HCT116 (cell line): ENCODE results near the gene NAP1L1. TPM values are rescaled to one million over a fixed set of nuclear protein-coding genes. Genes with fewer than 3 reads are reported as not detected.

Experiments
- ATAC-seq: fragments of 200-7000 bp; cut with Tn5 transposase; 2 replicates; pipeline ENCODE4 v1.9.1; 2020; ENCODE audit warnings: mild to moderate bottlenecking, moderate library complexity
- BruUV-seq: library from RNA; stranded (reverse); fragments of 400-500 nt; replicated peaks from 2 replicates; lab custom pipeline; 2021; lab: Mats Ljungman, UMichigan
- CTCF ChIA-PET: fragments of 300-600 bp; sonication (Branson Sonifier 250); formaldehyde crosslinking; loops from one replicate; lab custom pipeline; 2021; ENCODE audit warnings: antibody characterized with exemption; lab: Charles Lee
- POLR2A ChIA-PET: fragments of 300-600, 350-600 bp; sonication (Branson Sonifier 250); formaldehyde crosslinking; loops from one replicate; lab custom pipeline; 2021; ENCODE audit warnings: antibody characterized with exemption; lab: Charles Lee
- RAD21 ChIA-PET, 2 experiments: fragments of 300-600 bp; sonication (Branson Sonifier 250); formaldehyde crosslinking; loops; one replicate each; lab custom pipeline; 2023; ENCODE audit warnings: low total read pairs in 2 of 2; ENCODE audit not compliant: uncharacterized antibody in 2 of 2, unreplicated experiment in 2 of 2, low non-redundant PET in 1 of 2; lab: Charles Lee
- DNase-seq: peaks from one replicate; pipeline ENCODE4 v3.0.0-alpha.2; 2010; ENCODE audit warnings: low read depth, low spot score
- H2AFZ ChIP-seq: fragments of 200-600 bp; shearing (Covaris generic), sonication (generic); 2 replicates; pipeline ENCODE4 v1.6.1; 2017; ENCODE audit warnings: low read depth, mixed run types, mixed read lengths, antibody characterized with exemption, low read length; ENCODE audit not compliant: poor library complexity, severe bottlenecking
- H3K27ac ChIP-seq: 2 replicates; pipeline ENCODE4 v1.5.1; 2012; ENCODE audit warnings: low read depth, low read length
- H3K27me3 ChIP-seq: fragments of 200-600 bp; sonication (generic); 2 replicates; pipeline ENCODE4 v1.6.1; 2016; ENCODE audit warnings: mixed run types, low read length, mixed read lengths; ENCODE audit not compliant: insufficient read depth
- H3K36me3 ChIP-seq, 2 experiments: fragments of 200-500 bp in 1 of 2; fragments of 200-600 bp in 1 of 2; sonication (Bioruptor generic) in 1 of 2; sonication (generic) in 1 of 2; 2 replicates each; pipeline versions ENCODE4 v1.5.1 to v1.6.1; 2014 to 2016; ENCODE audit warnings: low read length in 2 of 2, inconsistent platforms in 1 of 2, mixed read lengths in 1 of 2, mixed run types in 1 of 2; ENCODE audit not compliant: insufficient read depth in 2 of 2, control insufficient read depth in 1 of 2
- H3K4me1 ChIP-seq, 2 experiments: fragments of 200-600 bp in 1 of 2; sonication (generic) in 1 of 2; 2 replicates each; pipeline versions ENCODE4 v1.5.1 to v1.6.1; 2012 to 2017; ENCODE audit warnings: low read length in 2 of 2, inconsistent platforms in 1 of 2, mild to moderate bottlenecking in 1 of 2, mixed read lengths in 1 of 2, mixed run types in 1 of 2, moderate library complexity in 1 of 2; ENCODE audit not compliant: insufficient read depth in 2 of 2, control insufficient read depth in 1 of 2
- H3K4me2 ChIP-seq: fragments of 200-600 bp; sonication (generic); 2 replicates; pipeline ENCODE4 v1.6.1; 2017; ENCODE audit warnings: mixed run types, low read length, mixed read lengths
- H3K4me3 ChIP-seq, 2 experiments: fragments of 200-600 bp in 1 of 2; sonication (generic) in 1 of 2; replicated peaks in 1 of 2; 2 replicates each; pipeline ENCODE4 v1.5.1; 2011 to 2016; ENCODE audit warnings: low read length in 2 of 2, control low read depth in 1 of 2, low read depth in 1 of 2, mild to moderate bottlenecking in 1 of 2, mixed read lengths in 1 of 2, mixed run types in 1 of 2
- H3K79me2 ChIP-seq: fragments of 200-600 bp; sonication (generic); 2 replicates; pipeline ENCODE4 v1.6.1; 2017; ENCODE audit warnings: mild to moderate bottlenecking, mixed run types, low read length, moderate library complexity, mixed read lengths; ENCODE audit not compliant: insufficient read depth
- H3K9ac ChIP-seq: fragments of 200-600 bp; sonication (generic); 2 replicates; pipeline ENCODE4 v1.6.1; 2016; ENCODE audit warnings: low read length, mixed read lengths
- H3K9me2 ChIP-seq: fragments of 200-600 bp; sonication (generic), shearing (Covaris generic); 2 replicates; pipeline ENCODE4 v1.6.1; 2017; ENCODE audit warnings: mixed run types, mild to moderate bottlenecking, moderate library complexity; ENCODE audit not compliant: insufficient read depth
- H3K9me3 ChIP-seq, 2 experiments: fragments of 200-500 bp in 1 of 2; fragments of 200-600 bp in 1 of 2; sonication (Bioruptor generic) in 1 of 2; sonication (generic) in 1 of 2; 2 replicates each; pipeline ENCODE4 v1.6.1; 2014 to 2017; ENCODE audit warnings: low read length in 2 of 2, mixed read lengths in 2 of 2, inconsistent platforms in 1 of 2, low read depth in 1 of 2, mild to moderate bottlenecking in 1 of 2, mixed run types in 1 of 2, moderate library complexity in 1 of 2; ENCODE audit not compliant: control insufficient read depth in 1 of 2, insufficient read depth in 1 of 2
- H4K20me1 ChIP-seq: fragments of 200-600 bp; sonication (generic), shearing (Covaris generic); 2 replicates; pipeline ENCODE4 v1.6.1; 2017; ENCODE audit warnings: mixed run types, mild to moderate bottlenecking, moderate library complexity; ENCODE audit not compliant: insufficient read depth
- CBX3 ChIP-seq: IDR thresholded peaks from 2 replicates; pipeline ENCODE4 v1.6.1; 2012; ENCODE audit warnings: low read depth
- CTCF ChIP-seq, 3 experiments: fragments of 200-600 bp in 1 of 3; sonication (generic) in 1 of 3; IDR thresholded peaks in 2 of 3; conservative IDR thresholded peaks in 1 of 3; 2 replicates each; pipeline ENCODE4 v1.5.1; 2012 to 2017; ENCODE audit warnings: low read depth in 2 of 3, low read length in 2 of 3, antibody characterized with exemption in 1 of 3, borderline replicate concordance in 1 of 3, control low read depth in 1 of 3, mild to moderate bottlenecking in 1 of 3, mixed read lengths in 1 of 3, mixed run types in 1 of 3, moderate library complexity in 1 of 3; ENCODE audit not compliant: insufficient read depth in 1 of 3
- EZH2 ChIP-seq: fragments of 200-600 bp; sonication (generic); IDR thresholded peaks from 2 replicates; pipeline ENCODE4 v1.6.1; 2017; ENCODE audit warnings: antibody characterized with exemption, mixed run types
- FOSL1 ChIP-seq: IDR thresholded peaks from 2 replicates; pipeline ENCODE4 v1.6.1; 2012; ENCODE audit warnings: low read depth
- POLR2A ChIP-seq: IDR thresholded peaks from 2 replicates; pipeline ENCODE4 v1.7.0; 2011; ENCODE audit warnings: borderline replicate concordance; ENCODE audit not compliant: insufficient read depth, insufficient read length; ENCODE audit errors: extremely low read depth
- POLR2AphosphoS5 ChIP-seq: IDR thresholded peaks from 2 replicates; pipeline ENCODE4 v1.6.1; 2011; ENCODE audit warnings: mild to moderate bottlenecking, low read depth, low read length, moderate library complexity
- RAD21 ChIP-seq: IDR thresholded peaks from 2 replicates; pipeline ENCODE4 v1.6.1; 2012; ENCODE audit warnings: low read depth, mild to moderate bottlenecking
- REST ChIP-seq: IDR thresholded peaks from 2 replicates; pipeline ENCODE4 v1.6.1; 2012; ENCODE audit warnings: low read depth
- SIN3A ChIP-seq: IDR thresholded peaks from 2 replicates; pipeline ENCODE4 v1.6.1; 2012; ENCODE audit warnings: low read depth
- SRF ChIP-seq: IDR thresholded peaks from 2 replicates; pipeline ENCODE4 v1.6.1; 2012; ENCODE audit warnings: low read depth
- ZBTB33 ChIP-seq: IDR thresholded peaks from 2 replicates; pipeline ENCODE4 v1.6.1; 2011; ENCODE audit warnings: mild to moderate bottlenecking, low read length, moderate library complexity; ENCODE audit not compliant: insufficient replicate concordance; ENCODE audit errors: extremely low read depth
- ZNF274 ChIP-seq: fragments of 200-500 bp; sonication (Bioruptor generic); IDR thresholded peaks from 2 replicates; pipeline ENCODE4 v1.6.1; 2014; ENCODE audit warnings: mild to moderate bottlenecking, low read depth, low read length, inconsistent platforms
- intact Hi-C: fragments of 100-400 bp; cut with micrococcal nuclease; formaldehyde crosslinking; loops from 2 replicates; pipeline ENCODE4 v1.10.0; 2022
- total RNA-seq: library from RNA; stranded (reverse); gene quantifications from one replicate; pipeline ENCODE4 v1.2.1, GENCODE V29; 2021; ENCODE audit not compliant: unreplicated experiment

NAP1L1 gene
- total RNA-seq, 1 experiment from 2014 or later: 531 TPM

- peaks cover 0 to 4% of the 10 kb centered on the region in 2 experiments; a peak in 1 of 4 replicates for H3K4me1 ChIP-seq
- no peaks in the 10 kb centered on the region for H3K9me3 ChIP-seq
- H3K4me2 ChIP-seq: no peak overlapping the region
- no peak for TF ChIP-seq CBX3
- no peak for TF ChIP-seq EZH2
- CTCF ChIA-PET: no interaction called here
- RAD21 ChIA-PET: no interaction called here
- H3K36me3 ChIP-seq: no peaks in the 10 kb centered on the region
- no peaks in the 10 kb centered on the region for H3K9me2 ChIP-seq
- POLR2A ChIA-PET: no interaction called here
- H4K20me1 ChIP-seq: no peaks in the 10 kb centered on the region
- BruUV-seq: no TSS peak
- no peaks in the 10 kb centered on the region for H3K79me2 ChIP-seq
- no peak for ATAC-seq
- H3K27me3 ChIP-seq: no peaks in the 10 kb centered on the region
- H2AFZ ChIP-seq: no peak overlapping the region
- H3K9ac ChIP-seq: no peak overlapping the region
- intact Hi-C loops: no loop called here
- no peak overlapping the region for H3K4me3 ChIP-seq
- H3K27ac ChIP-seq: no peak overlapping the region
- DNase-seq: no peak
These were observed 17.4 kb upstream of the NAP1L1 start for GRCh38 chr12:76101739-76102385.

GRCh38 chr12:76096079-76096646 lies 11.7 kb upstream of the NAP1L1 start:
- no peaks in the 10 kb centered on the region for H4K20me1 ChIP-seq
- H3K9ac ChIP-seq: no peak overlapping the region
- intact Hi-C loops: no loop called here
- H3K79me2 ChIP-seq: no peaks in the 10 kb centered on the region
- ATAC-seq: no peak
- no peak for DNase-seq
- H3K27ac ChIP-seq: no peak overlapping the region
- ChIA-PET POLR2A (no interaction called here), CTCF (no interaction called here), RAD21 (no interaction called here)
- H3K36me3 ChIP-seq: no peaks in the 10 kb centered on the region
- no peak overlapping the region for H2AFZ ChIP-seq
- H3K4me3 ChIP-seq: no peak overlapping the region
- H3K9me3 ChIP-seq: no peaks in the 10 kb centered on the region
- H3K4me1 ChIP-seq: no peaks in the 10 kb centered on the region
- H3K9me2 ChIP-seq: no peaks in the 10 kb centered on the region
- H3K27me3 ChIP-seq: no peaks in the 10 kb centered on the region
- no peak overlapping the region for H3K4me2 ChIP-seq
- no TSS peak for BruUV-seq
- TF ChIP-seq SRF: no peak
- TF ChIP-seq ZNF274: no peak
- no peak for TF ChIP-seq POLR2AphosphoS5
- no peak for TF ChIP-seq REST
- no peak for TF ChIP-seq FOSL1
- no peak for TF ChIP-seq CTCF (IDR thresholded peaks at IDR 0.05 in 2 of 3, conservative IDR thresholded peaks at IDR 0.05 in 1 of 3; ENCODE audit: borderline replicate concordance in 1 of 3, insufficient read depth in 1 of 3, low read depth in 2 of 3, low read length in 2 of 3)
- no peak for TF ChIP-seq ZBTB33
- TF ChIP-seq SIN3A: no peak
- no peak for TF ChIP-seq RAD21
- no peak for TF ChIP-seq POLR2A
